ENCODE data around the gene CHIC2.

The CHIC2 gene

DNA sequence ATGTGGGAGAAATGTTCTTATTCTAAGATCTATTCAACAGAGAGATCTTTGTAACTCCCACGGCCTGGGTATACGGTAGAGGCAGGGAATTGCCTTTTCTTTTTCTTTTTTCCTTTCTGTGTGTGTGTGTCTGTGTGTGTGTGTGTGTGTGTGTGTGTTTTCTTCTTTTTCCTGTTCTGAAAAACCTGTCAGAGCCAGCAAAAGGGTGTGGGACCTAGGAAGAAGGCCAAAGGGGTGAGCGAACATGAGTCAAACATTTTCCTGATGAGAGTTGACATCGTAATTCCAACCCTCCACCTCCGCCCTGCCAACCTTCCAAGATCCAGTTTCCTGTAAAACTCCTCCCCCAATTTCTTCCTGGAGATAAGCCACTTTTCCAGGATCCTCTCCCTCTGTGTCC lies 2.8 kb upstream of the CHIC2 start:
- TF ChIP-seq, protein P1, sequence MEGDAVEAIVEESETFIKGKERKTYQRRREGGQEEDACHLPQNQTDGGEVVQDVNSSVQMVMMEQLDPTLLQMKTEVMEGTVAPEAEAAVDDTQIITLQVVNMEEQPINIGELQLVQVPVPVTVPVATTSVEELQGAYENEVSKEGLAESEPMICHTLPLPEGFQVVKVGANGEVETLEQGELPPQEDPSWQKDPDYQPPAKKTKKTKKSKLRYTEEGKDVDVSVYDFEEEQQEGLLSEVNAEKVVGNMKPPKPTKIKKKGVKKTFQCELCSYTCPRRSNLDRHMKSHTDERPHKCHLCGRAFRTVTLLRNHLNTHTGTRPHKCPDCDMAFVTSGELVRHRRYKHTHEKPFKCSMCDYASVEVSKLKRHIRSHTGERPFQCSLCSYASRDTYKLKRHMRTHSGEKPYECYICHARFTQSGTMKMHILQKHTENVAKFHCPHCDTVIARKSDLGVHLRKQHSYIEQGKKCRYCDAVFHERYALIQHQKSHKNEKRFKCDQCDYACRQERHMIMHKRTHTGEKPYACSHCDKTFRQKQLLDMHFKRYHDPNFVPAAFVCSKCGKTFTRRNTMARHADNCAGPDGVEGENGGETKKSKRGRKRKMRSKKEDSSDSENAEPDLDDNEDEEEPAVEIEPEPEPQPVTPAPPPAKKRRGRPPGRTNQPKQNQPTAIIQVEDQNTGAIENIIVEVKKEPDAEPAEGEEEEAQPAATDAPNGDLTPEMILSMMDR (IDR thresholded peaks at IDR 0.05), result no peak

DNA sequence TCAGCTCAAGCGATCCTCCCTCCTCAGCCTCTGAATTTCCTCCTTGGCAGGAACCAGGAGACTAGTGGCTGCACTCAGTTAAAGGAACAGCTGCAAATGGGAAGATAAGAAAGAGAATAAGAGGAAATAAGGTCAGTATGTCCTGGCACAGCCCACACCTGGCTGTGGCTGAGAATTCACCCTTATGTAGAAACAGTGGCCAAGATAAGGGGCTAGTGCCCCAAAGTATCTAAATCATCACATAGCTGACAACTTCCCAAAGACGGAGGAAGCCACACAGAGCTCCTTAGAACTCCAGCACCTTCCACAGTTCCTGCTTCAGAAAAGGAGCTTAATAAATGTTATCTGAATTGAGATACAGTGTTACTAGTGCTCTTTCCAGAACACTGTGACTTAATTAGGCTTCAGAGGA lies 2.3 kb upstream of the CHIC2 start:
- TF ChIP-seq, protein P1 (IDR thresholded peaks at IDR 0.05), result no peak

DNA sequence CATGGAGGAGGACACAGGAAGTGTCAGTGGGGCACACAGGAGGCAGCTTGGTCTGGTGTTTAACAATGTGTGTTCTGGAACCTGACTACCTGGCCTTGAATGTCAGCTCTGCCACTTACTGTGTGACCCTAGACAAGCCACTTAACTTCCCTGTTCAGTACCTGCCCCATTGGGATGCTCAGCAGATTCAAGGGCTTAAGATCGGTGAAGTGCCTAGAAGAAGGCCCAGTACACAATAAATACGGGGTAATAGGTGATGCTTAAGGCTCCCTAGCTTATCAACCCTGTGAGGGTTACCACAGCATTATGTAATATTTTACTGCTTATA lies 1.6 kb upstream of the CHIC2 start:
- TF ChIP-seq, protein P1 (IDR thresholded peaks at IDR 0.05), result no peak

DNA sequence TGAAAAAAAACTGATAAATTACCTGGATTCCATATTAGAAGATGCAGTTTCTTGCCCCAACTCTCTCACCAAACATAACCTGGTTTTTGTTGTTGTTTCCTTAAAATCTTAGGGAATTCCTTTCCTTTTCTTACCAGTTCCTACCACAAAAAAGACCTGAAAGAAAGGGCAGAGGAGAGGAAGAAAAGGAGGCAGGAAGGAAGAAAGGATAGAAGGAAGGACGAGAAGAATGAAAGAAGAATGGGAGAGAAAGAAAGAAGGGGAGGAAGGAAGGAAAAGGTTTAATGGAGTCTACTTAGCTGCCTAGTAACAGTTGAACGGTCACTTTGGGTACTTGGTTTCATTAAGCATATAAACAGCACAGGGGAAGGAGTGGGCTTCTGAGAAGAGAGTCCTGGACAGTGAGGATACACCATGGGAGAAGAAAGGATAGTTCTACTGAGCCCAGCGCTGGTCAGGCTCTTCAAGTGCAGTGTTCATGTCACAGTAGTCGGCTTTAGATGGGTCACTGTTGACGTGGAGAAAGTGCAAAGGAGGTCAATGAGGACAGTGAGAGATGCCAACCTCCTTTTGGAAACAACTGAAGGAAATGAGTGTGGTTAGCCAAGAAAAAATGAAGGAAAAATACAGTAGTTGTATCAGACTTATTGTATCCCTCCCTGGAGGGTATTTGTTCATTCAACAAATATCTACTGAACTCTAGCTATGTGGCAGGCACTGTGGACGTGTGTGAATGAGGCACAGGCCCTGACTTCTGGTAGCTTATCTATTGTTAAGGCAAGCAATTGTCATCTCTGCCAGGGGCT lies 1.1 kb upstream of the CHIC2 start:
- TF ChIP-seq, protein P1 (IDR thresholded peaks at IDR 0.05), result no peak

DNA sequence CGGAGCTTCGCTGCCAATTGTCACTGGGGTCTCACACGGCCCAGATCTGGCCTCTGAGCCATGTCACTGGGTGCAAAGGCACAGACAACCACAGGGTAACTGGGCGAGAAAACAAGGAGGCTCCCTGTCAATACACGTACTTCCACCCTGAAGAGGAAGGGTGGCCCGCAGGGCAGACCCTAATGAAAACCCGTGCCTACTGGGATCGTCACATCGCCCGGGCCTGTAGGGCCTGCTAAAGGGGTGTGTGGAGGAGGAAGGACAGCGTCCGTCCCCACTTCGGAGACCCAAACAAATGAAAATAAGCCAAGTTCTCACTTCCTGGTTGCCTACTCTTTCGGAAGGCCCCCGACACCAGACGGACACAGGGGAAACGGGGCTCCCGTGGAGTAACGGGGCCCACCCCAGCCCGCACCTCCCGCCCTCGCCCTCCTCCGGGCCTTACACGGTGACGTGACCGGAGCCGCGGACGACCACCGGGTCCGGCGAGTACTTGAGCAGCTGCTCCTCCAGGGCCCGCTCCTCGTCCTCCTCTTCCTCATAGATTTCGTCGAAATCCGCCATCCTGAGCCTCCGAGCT lies 578 bp downstream of the CHIC2 start:
- TF ChIP-seq, protein P1 (IDR thresholded peaks at IDR 0.05), result no peak

DNA sequence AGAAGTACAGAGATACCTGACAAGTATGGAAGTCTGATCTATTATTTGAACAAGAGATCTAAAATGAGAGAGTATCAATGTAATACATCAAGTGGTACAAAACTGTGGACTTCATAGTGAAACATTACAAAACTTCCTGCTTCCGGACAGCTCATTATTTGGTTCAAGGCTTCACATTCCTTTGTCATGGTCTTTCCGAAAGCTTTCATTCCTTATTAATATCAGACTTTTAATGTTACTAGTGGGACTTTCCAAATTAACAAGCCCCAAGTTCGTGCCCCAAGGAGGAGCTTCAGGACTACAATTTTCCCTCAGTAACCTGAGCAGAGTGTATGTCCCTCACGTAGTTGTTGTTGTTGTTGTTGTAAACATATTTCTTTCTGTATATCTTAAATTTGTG lies 1.2 kb downstream of the CHIC2 start:
- TF ChIP-seq, protein P1 (IDR thresholded peaks at IDR 0.05), result no peak

DNA sequence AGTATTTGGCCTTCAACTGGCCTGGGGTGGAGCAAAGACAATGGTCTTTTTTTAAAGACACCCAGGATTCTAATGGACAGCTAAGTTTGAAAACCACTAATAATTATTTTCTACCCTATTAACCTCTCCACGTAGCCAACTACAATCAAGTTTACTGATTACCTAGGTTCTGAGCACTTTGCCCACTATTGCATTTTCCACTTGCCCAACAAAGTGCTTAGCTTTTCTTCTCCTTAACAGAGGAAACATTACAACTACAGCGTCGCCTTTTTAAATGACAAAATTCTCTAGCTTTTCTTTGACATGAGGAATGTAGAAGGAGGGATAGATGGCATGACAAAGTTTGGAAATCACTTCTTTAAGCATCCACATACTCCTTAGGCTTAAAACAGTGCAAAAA lies 2.0 kb downstream of the CHIC2 start:
- TF ChIP-seq, protein P1 (IDR thresholded peaks at IDR 0.05), result no peak

Data from LNCAP (cell line).